Spleen (tissue), 11 donors: ENCODE data around the gene FYN. TPM values are rescaled to one million over a fixed set of nuclear protein-coding genes. Genes with fewer than 3 reads are reported as not detected.

ENCODE experiments used
- DNase-seq: peaks from one replicate; pipeline ENCODE4 v3.0.0-alpha.2; 2020
- H3K27ac ChIP-seq, 8 donors: fragments of 200-600 bp; sonication (generic) in 7 of 8; 1 replicate in 4 of 8; 2 replicates in 4 of 8; pipeline versions ENCODE4 v1.5.0 to v1.8.0; 2016 to 2021; ENCODE audit warnings: inconsistent platforms in 4 of 8, mild to moderate bottlenecking in 4 of 8, moderate library complexity in 1 of 8
- H3K27me3 ChIP-seq, 7 donors: fragments of 200-600 bp; sonication (generic) in 6 of 7; replicated peaks in 1 of 7; 1 replicate in 4 of 7; 2 replicates in 3 of 7; pipeline versions ENCODE4 v1.5.0 to v1.8.0; 2016 to 2021; ENCODE audit warnings: inconsistent platforms in 3 of 7, mild to moderate bottlenecking in 1 of 7
- H3K36me3 ChIP-seq, 6 donors: fragments of 200-600 bp; sonication (generic) in 5 of 6; 1 replicate in 4 of 6; 2 replicates in 2 of 6; pipeline versions ENCODE4 v1.5.0 to v1.8.0; 2016 to 2021; ENCODE audit warnings: inconsistent platforms in 2 of 6
- H3K4me1 ChIP-seq, 6 donors: fragments of 200-600 bp; sonication (generic) in 5 of 6; 1 replicate in 3 of 6; 2 replicates in 3 of 6; pipeline versions ENCODE4 v1.5.0 to v1.8.0; 2016 to 2021; ENCODE audit warnings: inconsistent platforms in 3 of 6
- H3K4me3 ChIP-seq, 8 donors: fragments of 200-600 bp; sonication (generic) in 7 of 8; 1 replicate in 4 of 8; 2 replicates in 4 of 8; pipeline versions ENCODE4 v1.5.0 to v1.8.0; 2016 to 2021; ENCODE audit warnings: inconsistent platforms in 4 of 8, mild to moderate bottlenecking in 4 of 8, moderate library complexity in 2 of 8
- H3K9me3 ChIP-seq, 8 donors: fragments of 200-600 bp; sonication (generic) in 7 of 8; 1 replicate in 4 of 8; 2 replicates in 4 of 8; pipeline versions ENCODE4 v1.5.0 to v1.8.0; 2016 to 2021; ENCODE audit warnings: inconsistent platforms in 4 of 8
- POLR2A ChIP-seq, 3 donors: fragments of 450-650 bp; IDR thresholded peaks; one replicate each; pipeline ENCODE4 v1.5.1; 2017; ENCODE audit warnings: antibody characterized with exemption in 3 of 3, mild to moderate bottlenecking in 1 of 3
- POLR2AphosphoS5 ChIP-seq, 3 donors: sonication (generic); formaldehyde crosslinking; IDR thresholded peaks; one replicate each; pipeline ENCODE4 v1.5.1; 2017; ENCODE audit warnings: antibody characterized with exemption in 3 of 3
- WGBS, 5 donors: extraction: QIAGEN DNeasy Blood & Tissue Kit in 3 of 5; methylation state at CpG; one replicate each; pipeline versions ENCODE4 v1.1.5 to v1.1.7; 2013 to 2018; 5-methylcytosine and 5-hydroxymethylcytosine counted together
- intact Hi-C: fragments of 100-400 bp; cut with DNase I; formaldehyde crosslinking; loops from one replicate; pipeline ENCODE4 v1.15.0; 2023; ENCODE audit warnings: low total_unique reads
- polyA plus RNA-seq, 3 donors: library from polyadenylated mRNA; stranded (reverse); fragments of 200-250 nt; gene quantifications; one replicate each; pipeline ENCODE4 v1.2.1, GENCODE V29; 2013
- total RNA-seq, 7 donors: library from RNA; depleted of rRNA in 3 of 7; stranded (reverse); fragments of >200 nt in 3 of 7; fragmentation: NEBNext Ultra II Directional in 4 of 7; extraction: Animal tissue kit (Norgen Biotek cat#: 25700) in 4 of 7; gene quantifications; one replicate each; pipeline versions ENCODE4 v1.1.0 to v1.2.1, GENCODE V29; 2016 to 2021
- TF ChIP-seq, protein P1 (sequence below), 11 experiments: fragments of 200-600 bp in 7 of 11; fragments of 450-650 bp in 4 of 11; sonication (generic) in 4 of 11; IDR thresholded peaks in 8 of 11; conservative IDR thresholded peaks in 3 of 11; 1 replicate in 7 of 11; 2 replicates in 4 of 11; pipeline versions ENCODE4 v1.4.0 to v1.8.0; 2016 to 2021; ENCODE audit warnings: antibody characterized with exemption in 11 of 11, inconsistent platforms in 4 of 11, mild to moderate bottlenecking in 1 of 11
- donor health status: healthy with polysubstance abuse.
- donor health status: DM: no; HTN: no; CAD: no; lungs with moderate emphysema.
- donor health status: DM: no; HTN: no; CAD: no.
- donor health status: Bipolar disorder and iron deficiency.
- donor health status: healthy.
- donor health status: DM: no; HTN: no; CAD: no.
- donor health status: DM: yes; HTN: yes; CAD: no.

The FYN gene
- total and polyA plus RNA-seq, 10 donors: 56.6 to 409 (median 205) TPM

DNA sequence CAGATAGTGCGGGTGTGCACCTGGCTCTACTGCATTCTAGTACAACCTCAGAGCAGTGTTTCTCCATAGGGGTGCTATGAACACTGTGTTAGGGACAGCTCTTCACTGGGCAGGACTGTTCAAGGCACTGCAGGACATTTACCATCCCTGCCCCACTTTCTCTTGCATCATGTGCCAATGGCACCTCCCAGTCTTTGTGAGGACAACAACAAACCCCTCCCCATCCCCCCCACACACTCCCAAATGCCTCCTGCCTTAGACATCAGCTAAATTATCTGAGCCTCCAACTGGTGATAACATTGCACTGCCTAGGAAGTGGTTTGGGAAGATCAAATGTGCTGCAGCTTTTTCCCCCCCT is 98.9 kb downstream of the FYN start:
- 94 to 100% (median 100%) methylated on average over 1 of the region's 1 CpG for WGBS, 5 donors
- Histone ChIP-seq H3K36me3 (peaks cover 0 to 16% (median 0%) of the 10 kb centered on the region in 6 donors), H3K27me3 (no peaks in the 10 kb centered on the region), H3K9me3 (no peaks in the 10 kb centered on the region), H3K27ac (peak overlapping the region in 4 of 8 donors; percentile 26 to 75 (median 61)), H3K4me3 (no peak overlapping the region), H3K4me1 (peaks cover 0 to 92% (median 51%) of the 10 kb centered on the region in 6 donors)
- intact Hi-C loops: no loop called here
- TF ChIP-seq POLR2AphosphoS5 (IDR thresholded peaks at IDR 0.05): no peak
- no peak for TF ChIP-seq POLR2A (IDR thresholded peaks at IDR 0.05)
- TF ChIP-seq, protein P1, sequence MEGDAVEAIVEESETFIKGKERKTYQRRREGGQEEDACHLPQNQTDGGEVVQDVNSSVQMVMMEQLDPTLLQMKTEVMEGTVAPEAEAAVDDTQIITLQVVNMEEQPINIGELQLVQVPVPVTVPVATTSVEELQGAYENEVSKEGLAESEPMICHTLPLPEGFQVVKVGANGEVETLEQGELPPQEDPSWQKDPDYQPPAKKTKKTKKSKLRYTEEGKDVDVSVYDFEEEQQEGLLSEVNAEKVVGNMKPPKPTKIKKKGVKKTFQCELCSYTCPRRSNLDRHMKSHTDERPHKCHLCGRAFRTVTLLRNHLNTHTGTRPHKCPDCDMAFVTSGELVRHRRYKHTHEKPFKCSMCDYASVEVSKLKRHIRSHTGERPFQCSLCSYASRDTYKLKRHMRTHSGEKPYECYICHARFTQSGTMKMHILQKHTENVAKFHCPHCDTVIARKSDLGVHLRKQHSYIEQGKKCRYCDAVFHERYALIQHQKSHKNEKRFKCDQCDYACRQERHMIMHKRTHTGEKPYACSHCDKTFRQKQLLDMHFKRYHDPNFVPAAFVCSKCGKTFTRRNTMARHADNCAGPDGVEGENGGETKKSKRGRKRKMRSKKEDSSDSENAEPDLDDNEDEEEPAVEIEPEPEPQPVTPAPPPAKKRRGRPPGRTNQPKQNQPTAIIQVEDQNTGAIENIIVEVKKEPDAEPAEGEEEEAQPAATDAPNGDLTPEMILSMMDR (IDR thresholded peaks at IDR 0.05 in 8 of 11, conservative IDR thresholded peaks at IDR 0.05 in 3 of 11): no peak
- no peak for DNase-seq

DNA sequence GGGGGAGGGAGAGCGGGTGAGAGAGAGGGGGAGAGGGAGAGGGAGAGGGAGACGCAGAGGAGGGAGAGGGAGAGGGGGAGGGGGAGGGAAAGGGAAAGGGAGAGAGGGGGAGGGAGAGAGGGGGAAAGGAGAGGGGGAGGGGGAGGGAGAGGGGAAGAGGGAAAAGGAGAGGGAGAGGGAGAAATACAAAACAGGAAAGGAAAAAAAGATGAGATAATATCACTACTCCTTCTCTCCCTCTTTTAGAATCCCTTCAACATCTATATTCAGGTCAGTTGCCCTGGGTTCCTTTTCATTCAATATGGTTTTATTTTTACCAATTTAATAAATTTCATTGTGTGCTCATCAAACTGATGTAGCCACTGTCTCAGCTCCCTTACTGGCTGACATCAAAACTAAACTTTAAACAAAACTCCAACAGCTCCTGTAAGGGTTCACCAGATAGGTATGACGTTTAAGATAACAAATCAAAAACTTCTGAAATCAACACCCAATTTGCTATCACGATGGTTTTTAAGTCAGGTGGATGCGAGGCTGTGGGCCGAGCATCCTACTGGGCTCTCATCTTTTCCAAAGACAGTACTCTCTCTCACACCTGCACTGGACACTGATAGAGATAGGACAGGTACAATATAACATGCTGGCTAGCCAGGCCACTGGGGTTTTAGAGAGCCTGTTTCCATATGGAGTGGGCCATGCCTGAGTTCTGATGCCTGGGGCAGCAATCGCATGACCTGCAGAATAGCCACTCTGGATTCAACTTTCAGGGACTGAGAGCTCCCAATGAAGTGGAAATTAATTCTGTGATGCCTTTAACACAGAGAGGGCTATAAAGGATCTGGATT is 99.5 kb downstream of the FYN start:
- no peak for DNase-seq
- Histone ChIP-seq H3K27ac (peak overlapping the region in 4 of 8 donors; percentile 26 to 75 (median 61)), H3K9me3 (no peaks in the 10 kb centered on the region), H3K36me3 (peaks cover 0 to 16% (median 0%) of the 10 kb centered on the region in 6 donors), H3K4me3 (no peak overlapping the region), H3K27me3 (no peaks in the 10 kb centered on the region), H3K4me1 (peaks cover 0 to 93% (median 54%) of the 10 kb centered on the region in 6 donors)
- 78 to 88% (median 83%) methylated on average over 5 to 7 of the region's 7 CpGs for WGBS, 5 donors
- intact Hi-C loops: no loop called here
- TF ChIP-seq POLR2AphosphoS5 (IDR thresholded peaks at IDR 0.05): no peak
- no peak for TF ChIP-seq POLR2A (IDR thresholded peaks at IDR 0.05)
- TF ChIP-seq, protein P1 (IDR thresholded peaks at IDR 0.05 in 8 of 11, conservative IDR thresholded peaks at IDR 0.05 in 3 of 11): no peak

DNA sequence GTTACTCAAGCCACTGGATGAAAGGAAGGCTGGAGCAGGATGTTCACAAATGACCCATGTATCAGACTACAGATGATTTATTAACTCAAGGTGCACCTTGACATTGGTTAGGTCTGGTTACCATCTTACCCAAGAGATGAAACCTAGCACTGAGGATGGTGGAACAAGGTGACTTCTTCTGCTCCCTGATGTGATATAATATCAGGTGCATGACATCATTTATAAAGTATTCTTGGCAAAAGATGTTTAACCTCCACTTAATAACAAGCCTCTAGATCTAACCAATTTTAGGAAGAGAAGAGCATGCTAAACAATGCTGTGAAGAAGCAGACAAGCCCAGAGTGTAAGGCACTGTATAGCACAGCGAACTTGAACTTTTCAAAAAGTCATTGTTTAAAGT is 100.9 kb downstream of the FYN start:
- H3K27me3 ChIP-seq: no peaks in the 10 kb centered on the region
- 94 to 100% (median 95%) methylated on average over 1 of the region's 1 CpG for WGBS, 5 donors
- peak overlapping the region in 4 of 8 donors; percentile 0 to 92 (median 86) for H3K27ac ChIP-seq
- no peak for TF ChIP-seq POLR2A (IDR thresholded peaks at IDR 0.05)
- TF ChIP-seq, protein P1 (IDR thresholded peaks at IDR 0.05 in 8 of 11, conservative IDR thresholded peaks at IDR 0.05 in 3 of 11): no peak
- TF ChIP-seq POLR2AphosphoS5 (IDR thresholded peaks at IDR 0.05): no peak
- intact Hi-C loops: no loop called here
- H3K9me3 ChIP-seq: no peaks in the 10 kb centered on the region
- H3K36me3 ChIP-seq: peaks cover 0 to 7% (median 0%) of the 10 kb centered on the region in 6 donors
- H3K4me3 ChIP-seq: no peak overlapping the region
- no peak for DNase-seq
- H3K4me1 ChIP-seq: peaks cover 0 to 93% (median 55%) of the 10 kb centered on the region in 6 donors

DNA sequence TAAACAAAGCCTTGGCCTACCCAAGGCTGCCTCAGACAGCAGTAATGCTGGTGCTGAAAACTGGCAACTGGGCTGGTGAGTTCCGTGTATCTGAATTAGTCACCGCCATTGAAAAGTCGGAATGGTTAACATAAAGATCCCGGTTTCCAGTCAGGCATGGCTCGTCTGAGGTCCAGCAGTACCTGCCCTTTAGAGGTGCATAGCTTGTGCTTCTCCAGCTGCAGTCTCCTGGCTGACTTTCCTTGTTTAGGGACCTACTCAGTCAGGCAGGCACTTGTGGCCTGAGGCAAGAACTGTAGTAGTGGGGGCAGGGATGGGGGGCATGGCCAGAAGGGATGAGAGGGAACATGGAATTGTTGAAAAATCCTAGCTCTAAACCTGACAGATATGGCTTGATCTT is 101.6 kb downstream of the FYN start:
- DNase-seq: no peak
- Histone ChIP-seq H3K36me3 (peaks cover 0 to 7% (median 0%) of the 10 kb centered on the region in 6 donors), H3K4me3 (no peak overlapping the region), H3K9me3 (no peaks in the 10 kb centered on the region), H3K27me3 (no peaks in the 10 kb centered on the region), H3K4me1 (peaks cover under 1 to 93% (median 58%) of the 10 kb centered on the region in 6 donors), H3K27ac (peak overlapping the region in 3 of 8 donors; percentile 86 to 92 (median 87))
- 91 to 99% (median 96%) methylated on average over 5 of the region's 5 CpGs for WGBS, 5 donors
- no peak for TF ChIP-seq POLR2A (IDR thresholded peaks at IDR 0.05)
- TF ChIP-seq, protein P1 (IDR thresholded peaks at IDR 0.05 in 8 of 11, conservative IDR thresholded peaks at IDR 0.05 in 3 of 11): no peak
- TF ChIP-seq POLR2AphosphoS5 (IDR thresholded peaks at IDR 0.05): no peak
- intact Hi-C loops: no loop called here
